HepG2 (cell line): ENCODE data around the gene IFT52. TPM values are rescaled to one million over a fixed set of nuclear protein-coding genes. Genes with fewer than 3 reads are reported as not detected.

Source experiments
- ATAC-seq: fragments of 200-7000 bp; cut with Tn5 transposase; 3 replicates; pipeline ENCODE4 v1.9.1; 2020; ENCODE audit warnings: mild to moderate bottlenecking, moderate library complexity
- BruUV-seq: library from RNA; stranded (reverse); fragments of 400-500 nt; replicated peaks from 2 replicates; lab custom pipeline; 2021; lab: Mats Ljungman, UMichigan
- CTCF ChIA-PET: fragments of 300-600 bp; formaldehyde crosslinking; extraction: SDS; loops from one replicate; lab custom pipeline; 2021; ENCODE audit warnings: low total read pairs, inconsistent platforms, low intra/inter-chr PET ratio; lab: Yijun Ruan, JAX
- POLR2A ChIA-PET: fragments of 350-600 bp; sonication (Branson Sonifier 250); formaldehyde crosslinking; loops from one replicate; lab custom pipeline; 2020; ENCODE audit warnings: antibody characterized with exemption, inconsistent platforms; lab: Yijun Ruan, JAX
- DNase-seq: peaks from one replicate; pipeline ENCODE4 v3.0.0-alpha.2; 2015; ENCODE audit warnings: low spot score
- FAIRE-seq: peaks from 3 replicates; lab custom pipeline; 2011; peaks lifted over from hg19 to GRCh38; lab: Jason Lieb, UNC
- H2AFZ ChIP-seq: one replicate; pipeline ENCODE4 v1.6.1; 2011; ENCODE audit warnings: low read length, inconsistent platforms
- H3K27ac ChIP-seq: fragments of 300-600 bp; 3 replicates; pipeline ENCODE4 v1.8.0; 2011; ENCODE audit warnings: mixed run types, mild to moderate bottlenecking, mixed read lengths, low read length, inconsistent platforms; ENCODE audit not compliant: insufficient read depth; ENCODE audit errors: extremely low read length
- H3K27me3 ChIP-seq, 2 experiments: fragments of 200-600 bp in 1 of 2; 2 replicates in 1 of 2; 3 replicates in 1 of 2; pipeline versions ENCODE4 v1.6.0 to v1.8.0; 2011; ENCODE audit warnings: low read length in 2 of 2, mild to moderate bottlenecking in 2 of 2, moderate library complexity in 2 of 2, inconsistent platforms in 1 of 2; ENCODE audit not compliant: insufficient read depth in 2 of 2, control insufficient read depth in 1 of 2
- H3K36me3 ChIP-seq, 2 experiments: fragments of 200-600 bp in 1 of 2; replicated peaks in 1 of 2; 2 replicates in 1 of 2; 3 replicates in 1 of 2; pipeline versions ENCODE4 v1.5.1 to v1.8.0; 2011; ENCODE audit warnings: low read length in 2 of 2, inconsistent platforms in 1 of 2; ENCODE audit not compliant: insufficient read depth in 2 of 2, control insufficient read depth in 1 of 2
- H3K4me1 ChIP-seq: 2 replicates; pipeline ENCODE4 v1.5.1; 2012; ENCODE audit warnings: low read length, inconsistent platforms; ENCODE audit not compliant: insufficient read depth
- H3K4me2 ChIP-seq: 2 replicates; pipeline ENCODE4 v1.6.0; 2011; ENCODE audit warnings: low read depth, low read length, inconsistent platforms
- H3K4me3 ChIP-seq, 3 experiments: fragments of 200-600 bp in 1 of 3; sonication (generic), shearing (Covaris generic) in 1 of 3; replicated peaks in 1 of 3; 2 replicates each; pipeline ENCODE4 v1.5.1; 2011 to 2016; ENCODE audit warnings: low read length in 3 of 3, inconsistent platforms in 2 of 3, low read depth in 2 of 3, mild to moderate bottlenecking in 2 of 3, control low read depth in 1 of 3, mixed read lengths in 1 of 3; ENCODE audit not compliant: insufficient read depth in 1 of 3
- H3K79me2 ChIP-seq: one replicate; pipeline ENCODE4 v1.6.1; 2011; ENCODE audit warnings: low read length, inconsistent platforms; ENCODE audit not compliant: insufficient read depth
- H3K9ac ChIP-seq: 2 replicates; pipeline ENCODE4 v1.6.0; 2011; ENCODE audit warnings: mild to moderate bottlenecking, low read depth, low read length, inconsistent platforms; ENCODE audit not compliant: insufficient read depth
- H3K9me3 ChIP-seq: 2 replicates; pipeline ENCODE4 v1.5.1; 2012; ENCODE audit warnings: mild to moderate bottlenecking, low read length
- H4K20me1 ChIP-seq: 2 replicates; pipeline ENCODE4 v1.6.0; 2011; ENCODE audit warnings: inconsistent platforms, mild to moderate bottlenecking, low read length, moderate library complexity; ENCODE audit not compliant: insufficient read depth
- FLYWCH1 ChIP-seq: sonication (generic); formaldehyde crosslinking; IDR thresholded peaks from 2 replicates; pipeline ENCODE4 v1.8.1; 2023; ENCODE audit warnings: mild to moderate bottlenecking, missing genetic modification reagents
- POLR2G ChIP-seq: fragments of 200-400 bp; formaldehyde crosslinking; IDR thresholded peaks from 2 replicates; pipeline ENCODE4 v1.6.1; 2018; ENCODE audit warnings: mild to moderate bottlenecking, low read depth, low read length, moderate library complexity
- ZBTB42 ChIP-seq: sonication (generic); formaldehyde crosslinking; IDR thresholded peaks from 2 replicates; pipeline ENCODE4 v1.5.0; 2020; ENCODE audit warnings: mild to moderate bottlenecking, missing genetic modification reagents
- WGBS: methylation state at CpG from one replicate; pipeline ENCODE4 v1.1.6; 2017; ENCODE audit warnings: low lambda C conversion rate; 5-methylcytosine and 5-hydroxymethylcytosine counted together
- in situ Hi-C: cut with HindIII; loops from 2 replicates; pipeline ENCODE4 v1.10.0; 2017; ENCODE audit warnings: low pct_unique_long_range_greater_than_20kb; ENCODE audit not compliant: extremely low pct_ligation_motif_present
- intact Hi-C: fragments of 100-400 bp; cut with micrococcal nuclease; formaldehyde crosslinking; loops from one replicate; pipeline ENCODE4 v1.10.0; 2022; ENCODE audit not compliant: unreplicated experiment
- polyA plus RNA-seq, 8 experiments: library from polyadenylated mRNA; depleted of rRNA in 3 of 8; stranded (reverse) in 7 of 8; unstranded in 1 of 8; fragments of >200 nt; fragmentation: Illumina TruSeq in 4 of 8; extraction: Trizol in 4 of 8; gene quantifications; 2 replicates each; pipeline versions ENCODE4 v1.2.1 to v1.2.3, GENCODE V29; 2011 to 2016; ENCODE audit warnings: low read depth in 4 of 8, missing spikeins in 1 of 8, mixed read lengths in 1 of 8; ENCODE audit not compliant: insufficient read depth in 1 of 8
- total RNA-seq, 5 experiments: library from RNA; depleted of rRNA; stranded (reverse); fragments of >200 nt; fragmentation: Illumina TruSeq; extraction: Trizol; gene quantifications; 2 replicates each; pipeline ENCODE4 v1.2.3, GENCODE V29; 2016; ENCODE audit warnings: low read depth in 1 of 5
- TF ChIP-seq, protein P1 (sequence below): sonication (generic); formaldehyde crosslinking; IDR thresholded peaks from 2 replicates; pipeline ENCODE4 v1.4.0; 2020; ENCODE audit warnings: missing genetic modification reagents
- TF ChIP-seq, protein P2 (sequence below): sonication (generic); formaldehyde crosslinking; IDR thresholded peaks from 2 replicates; pipeline ENCODE4 v1.8.0; 2022; ENCODE audit warnings: mild to moderate bottlenecking, missing genetic modification reagents, moderate library complexity
- TF ChIP-seq, protein P3 (sequence below): sonication (generic); formaldehyde crosslinking; IDR thresholded peaks from 2 replicates; pipeline ENCODE4 v1.5.1; 2020; ENCODE audit warnings: missing genetic modification reagents, mild to moderate bottlenecking, borderline replicate concordance

Gene IFT52
- total and polyA plus RNA-seq, 2 of the 13 experiments (the other 11 are each of a cell fraction or from before 2014, with no cell fraction given), result 48.0 to 64.0 TPM

DNA sequence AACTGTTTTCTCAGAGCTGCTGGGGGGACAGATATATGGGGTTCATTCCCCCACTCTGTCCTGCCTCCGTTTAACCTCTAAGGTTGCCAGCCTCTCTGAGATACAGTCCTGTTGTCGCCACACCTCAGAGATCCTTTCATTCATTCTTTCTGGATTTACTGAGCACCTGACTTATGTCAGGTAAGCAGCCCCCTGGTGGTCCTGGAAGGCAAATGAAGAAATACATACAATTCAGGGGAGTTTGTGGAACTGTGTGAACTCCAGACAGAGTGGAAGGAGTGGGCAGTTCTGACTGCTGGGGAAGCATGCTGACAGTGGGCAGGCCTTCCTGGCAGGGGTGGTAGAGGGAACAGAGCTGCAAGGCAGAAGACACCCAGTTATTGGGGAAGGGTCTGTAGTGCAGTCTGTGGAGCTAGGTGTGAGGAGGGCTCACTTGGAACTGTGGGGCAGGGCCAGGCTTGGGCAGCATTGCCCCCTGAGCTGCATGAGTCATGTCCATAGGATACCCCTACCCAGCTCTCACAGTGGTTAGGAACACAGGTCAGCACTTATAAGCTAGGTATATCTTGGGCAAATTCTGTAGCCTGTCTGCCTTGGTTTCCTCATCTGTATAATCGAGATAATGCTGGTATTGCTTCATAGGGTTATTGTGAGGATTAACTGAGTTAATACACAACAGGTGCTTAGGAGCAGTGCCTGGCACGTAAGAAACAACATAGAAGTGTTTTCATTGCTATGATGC, 44.7 kb upstream of the IFT52 start:
- Histone ChIP-seq H3K79me2 (no peaks in the 10 kb centered on the region), H3K4me3 (no peak overlapping the region), H3K4me1 (peaks cover 53% of the 10 kb centered on the region), H3K27ac (no peak overlapping the region), H3K9ac (no peak overlapping the region), H3K27me3 (no peaks in the 10 kb centered on the region), H3K4me2 (no peak overlapping the region), H3K9me3 (peaks cover 6% of the 10 kb centered on the region), H4K20me1 (no peaks in the 10 kb centered on the region), H2AFZ (no peak overlapping the region), H3K36me3 (peaks cover 7 to 13% of the 10 kb centered on the region in 2 experiments)
- no TSS peak for BruUV-seq
- intact Hi-C loops, result no loop called here
- ChIA-PET POLR2A (interaction anchor here (0.7 to 12.5 kb wide), 5 partner anchors 12 to 88 kb away, joined by 3 to 224 read pairs (median 4); partner anchors contain the start of genes IFT52, SGK2 and SRSF6), CTCF (no interaction called here)
- in situ Hi-C loops, result no loop called here
- ATAC-seq, result no peak
- FAIRE-seq, result no peak
- WGBS, result 94% methylated on average over 4 of the region's 4 CpGs
- no peak for DNase-seq
- 0 out of 2 replicates have a peak, but pooled peaks have one; percentile 32 for TF ChIP-seq POLR2G
- TF ChIP-seq FLYWCH1 (CRISPR knock-in tag), result peak; percentile 65; the same call in 1 of the 2 replicates
- TF ChIP-seq ZBTB42 (CRISPR knock-in tag), result no peak
- TF ChIP-seq, protein P1, sequence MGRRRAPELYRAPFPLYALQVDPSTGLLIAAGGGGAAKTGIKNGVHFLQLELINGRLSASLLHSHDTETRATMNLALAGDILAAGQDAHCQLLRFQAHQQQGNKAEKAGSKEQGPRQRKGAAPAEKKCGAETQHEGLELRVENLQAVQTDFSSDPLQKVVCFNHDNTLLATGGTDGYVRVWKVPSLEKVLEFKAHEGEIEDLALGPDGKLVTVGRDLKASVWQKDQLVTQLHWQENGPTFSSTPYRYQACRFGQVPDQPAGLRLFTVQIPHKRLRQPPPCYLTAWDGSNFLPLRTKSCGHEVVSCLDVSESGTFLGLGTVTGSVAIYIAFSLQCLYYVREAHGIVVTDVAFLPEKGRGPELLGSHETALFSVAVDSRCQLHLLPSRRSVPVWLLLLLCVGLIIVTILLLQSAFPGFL (CRISPR knock-in tag), result no peak
- TF ChIP-seq, protein P2, sequence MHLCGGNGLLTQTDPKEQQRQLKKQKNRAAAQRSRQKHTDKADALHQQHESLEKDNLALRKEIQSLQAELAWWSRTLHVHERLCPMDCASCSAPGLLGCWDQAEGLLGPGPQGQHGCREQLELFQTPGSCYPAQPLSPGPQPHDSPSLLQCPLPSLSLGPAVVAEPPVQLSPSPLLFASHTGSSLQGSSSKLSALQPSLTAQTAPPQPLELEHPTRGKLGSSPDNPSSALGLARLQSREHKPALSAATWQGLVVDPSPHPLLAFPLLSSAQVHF (CRISPR knock-in tag), result no peak
- TF ChIP-seq, protein P3, sequence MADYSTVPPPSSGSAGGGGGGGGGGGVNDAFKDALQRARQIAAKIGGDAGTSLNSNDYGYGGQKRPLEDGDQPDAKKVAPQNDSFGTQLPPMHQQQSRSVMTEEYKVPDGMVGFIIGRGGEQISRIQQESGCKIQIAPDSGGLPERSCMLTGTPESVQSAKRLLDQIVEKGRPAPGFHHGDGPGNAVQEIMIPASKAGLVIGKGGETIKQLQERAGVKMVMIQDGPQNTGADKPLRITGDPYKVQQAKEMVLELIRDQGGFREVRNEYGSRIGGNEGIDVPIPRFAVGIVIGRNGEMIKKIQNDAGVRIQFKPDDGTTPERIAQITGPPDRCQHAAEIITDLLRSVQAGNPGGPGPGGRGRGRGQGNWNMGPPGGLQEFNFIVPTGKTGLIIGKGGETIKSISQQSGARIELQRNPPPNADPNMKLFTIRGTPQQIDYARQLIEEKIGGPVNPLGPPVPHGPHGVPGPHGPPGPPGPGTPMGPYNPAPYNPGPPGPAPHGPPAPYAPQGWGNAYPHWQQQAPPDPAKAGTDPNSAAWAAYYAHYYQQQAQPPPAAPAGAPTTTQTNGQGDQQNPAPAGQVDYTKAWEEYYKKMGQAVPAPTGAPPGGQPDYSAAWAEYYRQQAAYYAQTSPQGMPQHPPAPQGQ (CRISPR knock-in tag), result 0 out of 2 replicates have a peak, but pooled peaks have one; percentile 63
